K562 (cell line): Measurements from ENCODE around the gene ENOX2. TPM values are rescaled to one million over a fixed set of nuclear protein-coding genes. Genes with fewer than 3 reads are reported as not detected.

Experiments used
- polyA plus RNA-seq, 8 experiments: library from polyadenylated mRNA; depleted of rRNA in 4 of 8; stranded (reverse) in 5 of 8; unstranded in 3 of 8; fragments of >200 nt; fragmentation: Nextera tagmentation in 2 of 8; fragmentation: Illumina TruSeq in 1 of 8; extraction: Ambion mirVana in 2 of 8; extraction: Trizol in 1 of 8; gene quantifications; 2 replicates each; pipeline versions ENCODE4 v1.2.1 to v1.2.3, GENCODE V29; 2011 to 2014; ENCODE audit warnings: inconsistent platforms in 1 of 8, missing spikeins in 1 of 8
- total RNA-seq, 7 experiments: library from RNA; depleted of rRNA in 6 of 7; stranded (reverse); fragments of >200 nt in 6 of 7; fragmentation: Illumina TruSeq in 2 of 7; extraction: Trizol in 2 of 7; gene quantifications; 2 replicates each; pipeline versions ENCODE4 v1.2.1 to v1.2.3, GENCODE V29; 2011 to 2021; ENCODE audit warnings: low replicate concordance in 1 of 7
- TF ChIP-seq, protein P1 (sequence below): fragments of 450-650 bp; IDR thresholded peaks from 2 replicates; pipeline ENCODE4 v1.6.1; 2016; ENCODE audit warnings: mild to moderate bottlenecking, moderate library complexity

The ENOX2 gene
- total and polyA plus RNA-seq, 9 of the 15 experiments (the other 6 are each of a cell fraction or from before 2014, with no cell fraction given), result 6.1 to 24.0 (median 13.8) TPM

DNA sequence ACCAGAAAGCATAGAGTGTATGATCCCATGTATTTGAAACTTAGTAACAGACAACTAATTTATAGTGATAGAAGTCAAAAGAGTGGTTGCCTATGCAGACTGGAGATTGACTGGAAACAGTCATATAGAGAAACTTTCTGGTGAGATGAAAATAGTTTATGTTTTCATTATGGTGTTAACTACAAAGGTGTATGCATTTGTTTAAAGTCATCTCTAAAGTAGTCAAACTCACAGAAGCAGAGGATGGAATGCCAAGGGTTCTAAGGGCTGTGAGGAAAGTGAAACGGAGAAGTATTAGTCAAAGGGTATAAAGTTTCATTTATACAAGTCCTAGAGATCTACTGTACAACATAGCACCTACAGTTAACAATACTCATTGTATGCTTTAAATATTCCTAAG lies 45.8 kb downstream of the ENOX2 start (continued):
- TF ChIP-seq, protein P1, sequence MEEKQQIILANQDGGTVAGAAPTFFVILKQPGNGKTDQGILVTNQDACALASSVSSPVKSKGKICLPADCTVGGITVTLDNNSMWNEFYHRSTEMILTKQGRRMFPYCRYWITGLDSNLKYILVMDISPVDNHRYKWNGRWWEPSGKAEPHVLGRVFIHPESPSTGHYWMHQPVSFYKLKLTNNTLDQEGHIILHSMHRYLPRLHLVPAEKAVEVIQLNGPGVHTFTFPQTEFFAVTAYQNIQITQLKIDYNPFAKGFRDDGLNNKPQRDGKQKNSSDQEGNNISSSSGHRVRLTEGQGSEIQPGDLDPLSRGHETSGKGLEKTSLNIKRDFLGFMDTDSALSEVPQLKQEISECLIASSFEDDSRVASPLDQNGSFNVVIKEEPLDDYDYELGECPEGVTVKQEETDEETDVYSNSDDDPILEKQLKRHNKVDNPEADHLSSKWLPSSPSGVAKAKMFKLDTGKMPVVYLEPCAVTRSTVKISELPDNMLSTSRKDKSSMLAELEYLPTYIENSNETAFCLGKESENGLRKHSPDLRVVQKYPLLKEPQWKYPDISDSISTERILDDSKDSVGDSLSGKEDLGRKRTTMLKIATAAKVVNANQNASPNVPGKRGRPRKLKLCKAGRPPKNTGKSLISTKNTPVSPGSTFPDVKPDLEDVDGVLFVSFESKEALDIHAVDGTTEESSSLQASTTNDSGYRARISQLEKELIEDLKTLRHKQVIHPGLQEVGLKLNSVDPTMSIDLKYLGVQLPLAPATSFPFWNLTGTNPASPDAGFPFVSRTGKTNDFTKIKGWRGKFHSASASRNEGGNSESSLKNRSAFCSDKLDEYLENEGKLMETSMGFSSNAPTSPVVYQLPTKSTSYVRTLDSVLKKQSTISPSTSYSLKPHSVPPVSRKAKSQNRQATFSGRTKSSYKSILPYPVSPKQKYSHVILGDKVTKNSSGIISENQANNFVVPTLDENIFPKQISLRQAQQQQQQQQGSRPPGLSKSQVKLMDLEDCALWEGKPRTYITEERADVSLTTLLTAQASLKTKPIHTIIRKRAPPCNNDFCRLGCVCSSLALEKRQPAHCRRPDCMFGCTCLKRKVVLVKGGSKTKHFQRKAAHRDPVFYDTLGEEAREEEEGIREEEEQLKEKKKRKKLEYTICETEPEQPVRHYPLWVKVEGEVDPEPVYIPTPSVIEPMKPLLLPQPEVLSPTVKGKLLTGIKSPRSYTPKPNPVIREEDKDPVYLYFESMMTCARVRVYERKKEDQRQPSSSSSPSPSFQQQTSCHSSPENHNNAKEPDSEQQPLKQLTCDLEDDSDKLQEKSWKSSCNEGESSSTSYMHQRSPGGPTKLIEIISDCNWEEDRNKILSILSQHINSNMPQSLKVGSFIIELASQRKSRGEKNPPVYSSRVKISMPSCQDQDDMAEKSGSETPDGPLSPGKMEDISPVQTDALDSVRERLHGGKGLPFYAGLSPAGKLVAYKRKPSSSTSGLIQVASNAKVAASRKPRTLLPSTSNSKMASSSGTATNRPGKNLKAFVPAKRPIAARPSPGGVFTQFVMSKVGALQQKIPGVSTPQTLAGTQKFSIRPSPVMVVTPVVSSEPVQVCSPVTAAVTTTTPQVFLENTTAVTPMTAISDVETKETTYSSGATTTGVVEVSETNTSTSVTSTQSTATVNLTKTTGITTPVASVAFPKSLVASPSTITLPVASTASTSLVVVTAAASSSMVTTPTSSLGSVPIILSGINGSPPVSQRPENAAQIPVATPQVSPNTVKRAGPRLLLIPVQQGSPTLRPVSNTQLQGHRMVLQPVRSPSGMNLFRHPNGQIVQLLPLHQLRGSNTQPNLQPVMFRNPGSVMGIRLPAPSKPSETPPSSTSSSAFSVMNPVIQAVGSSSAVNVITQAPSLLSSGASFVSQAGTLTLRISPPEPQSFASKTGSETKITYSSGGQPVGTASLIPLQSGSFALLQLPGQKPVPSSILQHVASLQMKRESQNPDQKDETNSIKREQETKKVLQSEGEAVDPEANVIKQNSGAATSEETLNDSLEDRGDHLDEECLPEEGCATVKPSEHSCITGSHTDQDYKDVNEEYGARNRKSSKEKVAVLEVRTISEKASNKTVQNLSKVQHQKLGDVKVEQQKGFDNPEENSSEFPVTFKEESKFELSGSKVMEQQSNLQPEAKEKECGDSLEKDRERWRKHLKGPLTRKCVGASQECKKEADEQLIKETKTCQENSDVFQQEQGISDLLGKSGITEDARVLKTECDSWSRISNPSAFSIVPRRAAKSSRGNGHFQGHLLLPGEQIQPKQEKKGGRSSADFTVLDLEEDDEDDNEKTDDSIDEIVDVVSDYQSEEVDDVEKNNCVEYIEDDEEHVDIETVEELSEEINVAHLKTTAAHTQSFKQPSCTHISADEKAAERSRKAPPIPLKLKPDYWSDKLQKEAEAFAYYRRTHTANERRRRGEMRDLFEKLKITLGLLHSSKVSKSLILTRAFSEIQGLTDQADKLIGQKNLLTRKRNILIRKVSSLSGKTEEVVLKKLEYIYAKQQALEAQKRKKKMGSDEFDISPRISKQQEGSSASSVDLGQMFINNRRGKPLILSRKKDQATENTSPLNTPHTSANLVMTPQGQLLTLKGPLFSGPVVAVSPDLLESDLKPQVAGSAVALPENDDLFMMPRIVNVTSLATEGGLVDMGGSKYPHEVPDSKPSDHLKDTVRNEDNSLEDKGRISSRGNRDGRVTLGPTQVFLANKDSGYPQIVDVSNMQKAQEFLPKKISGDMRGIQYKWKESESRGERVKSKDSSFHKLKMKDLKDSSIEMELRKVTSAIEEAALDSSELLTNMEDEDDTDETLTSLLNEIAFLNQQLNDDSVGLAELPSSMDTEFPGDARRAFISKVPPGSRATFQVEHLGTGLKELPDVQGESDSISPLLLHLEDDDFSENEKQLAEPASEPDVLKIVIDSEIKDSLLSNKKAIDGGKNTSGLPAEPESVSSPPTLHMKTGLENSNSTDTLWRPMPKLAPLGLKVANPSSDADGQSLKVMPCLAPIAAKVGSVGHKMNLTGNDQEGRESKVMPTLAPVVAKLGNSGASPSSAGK, result no peak
- TF ChIP-seq, all 486 proteins: peak for 0
